Ovary (tissue), 3 donors: ENCODE data around the gene CERS4.

Experiments used
- EP300 ChIP-seq: sonication (generic); formaldehyde crosslinking; IDR thresholded peaks from one replicate; pipeline ENCODE4 v1.6.1; 2017; ENCODE audit warnings: antibody characterized with exemption
- TF ChIP-seq, protein P1 (sequence below), 3 donors: fragments of 450-650 bp in 2 of 3; fragments of 200-600 bp in 1 of 3; IDR thresholded peaks; one replicate each; pipeline versions ENCODE4 v1.5.1 to v1.8.0; 2016 to 2022; ENCODE audit warnings: antibody characterized with exemption in 3 of 3, mild to moderate bottlenecking in 1 of 3
- donor health status: DM: no; HTN: no; CAD: no.

DNA sequence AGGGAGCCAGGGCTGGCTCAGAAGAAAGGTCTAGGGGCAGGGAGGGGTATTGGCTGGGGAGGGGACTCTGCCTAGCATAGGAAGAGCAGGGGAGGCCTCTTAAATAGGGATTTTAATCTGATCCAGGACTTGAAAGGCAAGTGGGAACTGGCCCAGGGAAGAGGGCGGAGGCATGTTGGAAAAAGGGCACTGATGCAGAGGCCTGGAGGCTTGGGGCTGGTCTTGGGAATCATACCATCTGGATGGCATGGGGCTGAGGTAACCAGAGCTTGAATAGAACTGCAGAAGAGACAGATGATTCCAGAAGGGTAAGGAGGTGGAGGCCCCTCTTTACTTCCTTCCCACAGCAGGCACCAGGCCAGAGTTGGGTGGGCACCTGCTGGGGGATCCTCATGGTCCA is 29.1 kb downstream of the CERS4 start:
- TF ChIP-seq, protein P1, sequence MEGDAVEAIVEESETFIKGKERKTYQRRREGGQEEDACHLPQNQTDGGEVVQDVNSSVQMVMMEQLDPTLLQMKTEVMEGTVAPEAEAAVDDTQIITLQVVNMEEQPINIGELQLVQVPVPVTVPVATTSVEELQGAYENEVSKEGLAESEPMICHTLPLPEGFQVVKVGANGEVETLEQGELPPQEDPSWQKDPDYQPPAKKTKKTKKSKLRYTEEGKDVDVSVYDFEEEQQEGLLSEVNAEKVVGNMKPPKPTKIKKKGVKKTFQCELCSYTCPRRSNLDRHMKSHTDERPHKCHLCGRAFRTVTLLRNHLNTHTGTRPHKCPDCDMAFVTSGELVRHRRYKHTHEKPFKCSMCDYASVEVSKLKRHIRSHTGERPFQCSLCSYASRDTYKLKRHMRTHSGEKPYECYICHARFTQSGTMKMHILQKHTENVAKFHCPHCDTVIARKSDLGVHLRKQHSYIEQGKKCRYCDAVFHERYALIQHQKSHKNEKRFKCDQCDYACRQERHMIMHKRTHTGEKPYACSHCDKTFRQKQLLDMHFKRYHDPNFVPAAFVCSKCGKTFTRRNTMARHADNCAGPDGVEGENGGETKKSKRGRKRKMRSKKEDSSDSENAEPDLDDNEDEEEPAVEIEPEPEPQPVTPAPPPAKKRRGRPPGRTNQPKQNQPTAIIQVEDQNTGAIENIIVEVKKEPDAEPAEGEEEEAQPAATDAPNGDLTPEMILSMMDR (IDR thresholded peaks at IDR 0.05) = no peak
- no peak for TF ChIP-seq EP300
